ENCODE data around the gene RMND1. TPM values are rescaled to one million over a fixed set of nuclear protein-coding genes. Genes with fewer than 3 reads are reported as not detected.
A peak's percentile ranks its signal among the peaks of the same experiment; 100 is the strongest.

RMND1 gene
- total RNA-seq, 1 donor from 2014 or later = 40.2 TPM

DNA sequence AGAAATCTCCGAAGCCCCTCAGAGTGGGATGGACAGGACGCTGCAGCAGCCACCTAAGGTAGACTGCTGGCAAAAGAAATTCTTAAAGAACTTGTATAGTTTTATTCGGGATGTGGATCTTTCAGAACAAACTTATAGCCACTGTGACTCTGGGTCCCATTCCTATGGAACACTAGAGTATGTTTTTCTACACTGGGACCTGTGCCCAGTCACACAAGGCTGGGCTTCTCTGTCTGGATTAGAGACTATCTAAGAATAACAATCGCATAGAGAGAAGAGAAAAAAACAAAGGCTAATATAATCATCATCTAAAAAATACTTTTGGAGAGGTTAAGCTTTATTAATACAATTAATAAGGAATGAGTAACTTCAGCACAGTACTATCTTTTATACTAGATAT, 28.9 kb downstream of the RMND1 start:
- no peak for DNase-seq (ENCODE audit: low spot score, unreplicated experiment)
- Mint-ChIP-seq H3K4me3 (ENCODE audit: low read depth) (no peak overlapping the region), H3K27ac (peak overlapping the region; percentile 10), H3K4me1 (ENCODE audit: low read depth) (no peaks in the 10 kb centered on the region), H3K36me3 (ENCODE audit: insufficient read depth) (peaks cover 14% of the 10 kb centered on the region), H3K27me3 (no peaks in the 10 kb centered on the region), H3K9me3 (ENCODE audit: low read depth) (no peaks in the 10 kb centered on the region)
- no peak for TF ChIP-seq CTCF (IDR thresholded peaks at IDR 0.05; ENCODE audit: unreplicated experiment)

DNA sequence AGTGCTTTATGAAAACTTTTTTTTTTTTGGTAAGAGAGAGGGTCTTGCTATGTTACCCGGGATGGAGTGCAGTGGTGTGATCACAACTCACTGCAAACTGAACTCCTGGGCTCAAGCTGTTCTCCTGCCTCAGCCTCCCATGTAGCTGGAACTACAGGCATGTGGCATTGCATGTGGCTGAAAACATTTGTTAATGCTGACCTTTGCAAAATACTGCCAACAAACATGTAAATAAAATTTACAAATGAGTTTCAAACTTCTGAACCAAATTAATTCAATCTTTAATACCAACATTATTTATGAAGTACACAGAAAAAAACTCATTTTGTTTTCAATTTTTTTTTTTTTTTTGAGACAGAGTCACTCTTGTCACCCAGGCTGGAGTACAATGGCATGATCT, 34.4 kb downstream of the RMND1 start:
- Mint-ChIP-seq H3K4me1 (ENCODE audit: low read depth) (no peaks in the 10 kb centered on the region), H3K4me3 (ENCODE audit: low read depth) (no peak overlapping the region), H3K27me3 (no peaks in the 10 kb centered on the region), H3K36me3 (ENCODE audit: insufficient read depth) (peaks cover 34% of the 10 kb centered on the region), H3K9me3 (ENCODE audit: low read depth) (peaks cover 3% of the 10 kb centered on the region), H3K27ac (no peak overlapping the region)
- no peak for TF ChIP-seq CTCF (IDR thresholded peaks at IDR 0.05; ENCODE audit: unreplicated experiment)
- no peak for DNase-seq (ENCODE audit: low spot score, unreplicated experiment)

DNA sequence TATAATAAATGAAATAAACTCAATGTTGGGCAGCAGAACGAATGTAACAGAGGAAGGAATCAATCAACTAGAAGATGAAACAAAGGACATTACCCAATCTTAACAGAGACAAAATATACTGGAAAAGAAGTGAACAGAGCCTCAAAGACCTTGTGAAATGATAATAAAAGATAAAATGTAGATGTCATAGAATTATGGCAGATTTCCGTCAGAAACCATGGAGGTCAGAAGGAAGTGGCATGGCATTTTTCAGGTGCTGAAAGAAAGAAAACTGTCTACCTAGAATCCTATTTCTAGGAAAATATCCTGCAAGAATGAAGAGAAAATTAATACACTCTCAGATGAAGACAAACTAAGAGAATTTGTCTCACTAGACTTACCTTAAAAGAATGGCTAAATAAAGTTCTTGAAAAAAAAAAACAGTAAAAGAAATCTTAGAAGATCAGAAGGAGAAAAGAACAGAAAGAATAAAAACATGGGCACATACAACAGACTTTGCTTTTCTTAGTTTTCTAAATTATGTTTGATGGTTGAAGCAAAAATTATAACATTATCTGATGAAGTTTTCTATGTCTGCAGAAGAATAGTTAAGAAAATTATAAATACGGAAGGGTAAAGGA, 37.2 kb downstream of the RMND1 start:
- DNase-seq (ENCODE audit: low spot score, unreplicated experiment) = no peak
- no peak for TF ChIP-seq CTCF (IDR thresholded peaks at IDR 0.05; ENCODE audit: unreplicated experiment)
- no peak overlapping the region for H3K4me3 Mint-ChIP-seq (ENCODE audit: low read depth)

GRCh38 chr6:151413372-151414145, 38.4 kb downstream of the RMND1 start:
- peaks cover 49% of the 10 kb centered on the region for H3K36me3 Mint-ChIP-seq (ENCODE audit: insufficient read depth)

More for the DNA sequence above, 37.2 kb downstream of the RMND1 start:
- Mint-ChIP-seq H3K36me3 (ENCODE audit: insufficient read depth) (peaks cover 43% of the 10 kb centered on the region), H3K4me1 (ENCODE audit: low read depth) (no peaks in the 10 kb centered on the region), H3K9me3 (ENCODE audit: low read depth) (peaks cover 3% of the 10 kb centered on the region), H3K27ac (no peak overlapping the region), H3K27me3 (no peaks in the 10 kb centered on the region)

GRCh38 chr6:151412909-151413308, 39.0 kb downstream of the RMND1 start:
- no peak for TF ChIP-seq CTCF (IDR thresholded peaks at IDR 0.05; ENCODE audit: unreplicated experiment)
- no peaks in the 10 kb centered on the region for H3K4me1 Mint-ChIP-seq (ENCODE audit: low read depth)
- no peak for DNase-seq (ENCODE audit: low spot score, unreplicated experiment)
- H3K27ac Mint-ChIP-seq = no peak overlapping the region
- no peaks in the 10 kb centered on the region for H3K27me3 Mint-ChIP-seq
- H3K9me3 Mint-ChIP-seq (ENCODE audit: low read depth) = peaks cover 3% of the 10 kb centered on the region
- H3K36me3 Mint-ChIP-seq (ENCODE audit: insufficient read depth) = peaks cover 49% of the 10 kb centered on the region
- no peak overlapping the region for H3K4me3 Mint-ChIP-seq (ENCODE audit: low read depth)

More at GRCh38 chr6:151413372-151414145, 38.4 kb downstream of the RMND1 start:
- Mint-ChIP-seq H3K27ac (peak overlapping the region; percentile 5), H3K4me3 (ENCODE audit: low read depth) (no peak overlapping the region), H3K27me3 (no peaks in the 10 kb centered on the region), H3K4me1 (ENCODE audit: low read depth) (no peaks in the 10 kb centered on the region), H3K9me3 (ENCODE audit: low read depth) (peaks cover 3% of the 10 kb centered on the region)
- DNase-seq (ENCODE audit: low spot score, unreplicated experiment) = no peak
- TF ChIP-seq CTCF (IDR thresholded peaks at IDR 0.05; ENCODE audit: unreplicated experiment) = no peak

All from progenitor cell of endocrine pancreas (in vitro differentiated cells).